DMS 273 (cell line): Measurements from ENCODE around the gene TLX2.

ENCODE experiments used
- DNase-seq: peaks from one replicate; lab custom pipeline; 2025; ENCODE audit not compliant: unreplicated experiment; lab: John Stamatoyannopoulos, UW

TLX2 gene

DNA sequence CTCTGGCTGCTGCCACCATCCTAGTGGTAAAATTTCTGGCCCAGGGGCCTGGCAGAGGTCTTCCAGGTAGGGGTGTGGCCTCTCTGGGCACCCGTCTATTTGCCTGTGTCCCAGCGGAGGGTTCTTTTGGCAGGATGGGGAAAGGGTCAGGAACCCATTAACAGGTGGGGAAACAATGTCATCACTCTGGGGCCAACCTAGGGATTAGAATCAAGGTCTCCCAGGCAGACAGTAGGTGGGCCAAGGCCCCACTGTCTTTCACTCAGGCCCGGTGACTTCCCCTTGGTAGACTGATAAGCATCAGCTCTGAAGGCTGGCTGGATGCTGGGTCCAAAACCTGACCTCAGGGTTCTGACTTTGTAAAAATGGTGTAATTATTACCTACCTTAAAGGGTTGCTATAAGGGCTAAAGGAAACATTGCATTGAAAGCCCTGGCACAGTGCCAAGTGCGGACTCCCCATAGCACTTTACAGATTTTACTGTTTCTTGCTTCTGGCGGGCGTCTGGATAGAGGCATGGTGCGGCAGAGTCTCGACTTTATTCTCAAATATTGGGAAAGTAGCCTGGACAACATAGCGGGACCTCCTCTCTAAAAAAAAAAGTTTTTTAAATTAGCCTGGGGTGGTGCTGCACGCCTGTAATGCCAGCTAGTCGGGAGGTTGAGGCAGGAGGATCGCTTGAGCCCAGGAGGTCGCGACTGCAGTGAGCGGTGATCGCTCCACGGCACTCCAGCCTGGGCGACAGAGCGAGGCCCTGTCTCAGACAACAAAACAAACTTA, 17.1 kb upstream of the TLX2 start:
- peak; percentile 16 for DNase-seq

DNA sequence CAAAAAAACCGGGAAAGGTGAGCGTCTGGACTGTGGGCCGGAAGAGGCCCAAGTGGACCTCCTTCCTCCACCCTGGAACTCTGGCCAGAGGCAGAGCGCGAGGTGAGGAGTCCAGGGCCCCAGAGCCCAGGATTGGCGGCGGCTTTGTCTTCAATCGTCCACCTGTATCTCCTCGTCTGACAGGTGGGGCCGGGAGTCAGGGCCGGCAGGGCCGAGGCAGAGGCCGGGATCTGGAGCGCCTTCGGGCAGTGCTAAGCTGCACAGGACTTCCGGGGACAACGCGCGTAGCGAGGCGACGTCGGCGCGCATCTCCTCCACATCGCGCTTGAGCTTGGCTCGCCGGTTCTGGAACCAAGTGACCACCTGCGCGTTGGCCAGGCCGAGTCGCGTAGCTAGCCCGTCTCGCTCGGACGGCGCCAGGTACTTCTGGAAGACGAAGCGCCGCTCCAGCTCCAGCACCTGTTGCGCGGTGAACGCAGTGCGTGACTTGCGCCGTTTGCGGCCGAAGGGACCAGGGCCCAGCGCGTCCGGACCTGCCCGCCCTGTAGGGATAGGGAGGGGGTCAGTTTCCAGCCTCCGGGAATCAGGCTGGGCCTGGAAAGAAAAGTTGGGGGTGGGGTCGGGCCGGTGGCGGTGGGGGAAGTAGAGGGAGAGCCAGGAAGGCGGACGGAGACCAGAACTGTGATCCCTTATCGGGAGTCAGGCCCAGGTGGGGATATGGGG, 16.3 kb upstream of the TLX2 start:
- DNase-seq: peak; percentile 47

DNA sequence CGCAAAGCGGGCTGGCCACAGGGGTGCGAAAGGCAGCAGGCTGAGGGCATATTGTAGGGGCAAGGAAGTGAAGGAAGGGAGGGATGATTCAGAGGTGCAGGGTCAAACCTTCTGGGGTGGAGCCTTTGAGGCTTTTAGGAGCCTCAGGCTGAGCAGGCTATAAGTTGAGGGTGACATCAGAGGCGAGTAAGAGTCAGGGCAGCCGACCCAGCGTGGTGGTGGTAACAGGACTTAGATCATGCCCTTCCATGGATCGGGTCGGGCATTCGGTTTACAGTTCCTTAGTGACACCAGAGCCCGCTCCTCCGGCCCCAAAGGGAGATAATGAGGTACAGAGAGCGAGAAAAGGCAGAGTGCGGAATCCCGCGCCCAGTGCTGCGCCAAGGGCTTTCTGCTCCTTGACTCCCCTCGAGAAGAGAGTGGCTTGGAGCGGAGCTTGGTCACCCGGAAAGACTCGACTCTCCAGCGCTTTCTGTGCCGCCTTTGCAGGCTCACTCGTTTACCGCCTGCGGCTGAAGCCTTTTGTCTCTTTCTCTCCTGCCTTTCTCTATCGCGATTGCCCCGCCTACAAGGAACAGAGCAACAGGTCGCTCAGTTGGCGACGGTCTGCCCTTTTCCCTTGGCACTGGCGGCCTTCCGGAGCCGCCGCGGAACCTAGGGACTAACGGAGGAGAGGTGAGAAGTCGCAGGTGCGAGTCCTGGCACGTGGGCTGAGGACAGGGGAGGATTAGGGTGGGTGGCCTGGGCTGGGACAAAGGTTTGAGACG, 15.6 kb upstream of the TLX2 start:
- peak; percentile 74 for DNase-seq

DNA sequence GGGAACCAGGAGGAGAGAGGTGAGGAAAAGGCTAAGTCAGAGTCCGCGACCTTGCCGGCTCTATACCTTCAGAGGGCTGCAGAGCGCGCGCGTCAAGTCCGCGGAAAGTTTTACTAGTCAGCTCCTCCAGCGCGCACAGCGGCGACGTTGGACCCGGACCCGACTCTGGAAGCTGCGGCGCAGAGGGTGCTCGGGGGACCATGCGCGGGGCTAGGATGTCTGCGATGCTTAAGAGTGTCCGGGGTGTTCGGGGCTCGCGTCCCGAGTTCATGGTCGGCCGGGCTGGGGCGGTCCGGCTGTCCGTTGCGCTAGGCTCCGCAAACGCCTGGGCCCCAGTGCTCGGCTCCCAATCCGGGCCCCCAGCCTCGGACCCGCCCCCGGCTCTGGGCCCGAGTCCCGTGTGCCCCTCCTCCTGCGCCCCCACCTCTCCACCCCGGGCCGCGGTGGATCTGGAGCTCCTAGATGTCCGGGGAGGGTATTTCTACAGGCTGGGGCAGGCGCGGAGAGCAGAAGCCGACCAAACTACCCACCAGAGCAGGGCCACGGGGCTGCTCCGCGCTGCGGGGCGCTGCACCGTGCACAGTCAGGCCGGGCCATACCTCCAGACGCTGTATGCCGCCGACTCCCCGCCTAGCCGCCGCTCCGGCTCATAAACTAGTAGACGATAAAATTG, 14.8 kb upstream of the TLX2 start, which contains the start of gene LBX2:
Gene LBX2 (minus strand): TSS at position 337 of the 673 bp plus-strand sequence. CDS start 66 bp downstream, at position 271.
- DNase-seq: peak; percentile 50

DNA sequence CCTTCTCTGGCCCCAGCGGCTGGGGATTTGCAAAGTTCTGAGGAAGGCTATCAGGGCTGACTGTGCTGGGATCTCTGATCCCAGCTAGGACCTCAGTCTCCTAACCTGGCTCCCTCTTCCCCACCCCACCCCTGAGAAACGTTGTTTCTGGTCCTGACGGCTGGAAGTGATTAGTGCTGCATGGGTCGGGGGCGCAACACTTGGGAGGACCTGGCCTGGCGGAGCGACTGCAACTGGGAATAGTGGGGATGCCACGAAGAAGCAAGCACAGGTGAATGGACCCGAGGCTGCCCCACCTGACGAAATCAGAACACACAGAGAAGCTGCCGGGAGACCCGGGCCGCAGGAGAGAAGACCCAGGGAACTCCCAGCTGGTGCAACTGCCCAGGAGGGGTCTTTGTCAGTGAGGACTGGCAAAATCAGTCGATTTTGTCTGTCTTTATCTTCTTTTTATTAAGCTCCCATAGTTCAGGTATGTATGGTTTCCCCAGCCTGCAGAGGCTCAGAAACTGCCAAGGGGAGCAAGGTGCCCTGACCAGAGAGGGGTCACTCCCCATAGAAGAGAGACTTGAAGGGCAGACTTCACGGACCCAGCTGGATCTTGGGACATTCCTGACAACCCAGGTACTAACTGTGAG, 14.2 kb upstream of the TLX2 start:
- DNase-seq: no peak

DNA sequence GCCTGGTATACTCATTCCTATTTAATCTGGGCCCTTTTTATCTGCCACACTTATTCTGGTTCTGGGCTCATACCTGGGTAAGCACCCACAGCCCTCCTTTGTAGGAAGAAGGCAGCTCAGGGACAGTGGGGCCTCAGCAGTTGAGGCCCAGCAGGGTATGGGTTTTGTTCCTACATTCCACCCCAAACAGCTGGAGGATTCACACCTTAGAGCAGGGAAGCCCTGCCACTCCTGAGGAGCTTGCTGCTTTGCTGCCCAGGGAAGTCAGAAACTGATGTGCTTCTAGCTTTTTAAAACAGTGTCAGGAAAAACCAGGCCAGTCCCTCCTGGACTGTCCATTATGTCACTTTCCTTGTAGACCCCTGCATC, 13.7 kb upstream of the TLX2 start:
- DNase-seq: no peak

DNA sequence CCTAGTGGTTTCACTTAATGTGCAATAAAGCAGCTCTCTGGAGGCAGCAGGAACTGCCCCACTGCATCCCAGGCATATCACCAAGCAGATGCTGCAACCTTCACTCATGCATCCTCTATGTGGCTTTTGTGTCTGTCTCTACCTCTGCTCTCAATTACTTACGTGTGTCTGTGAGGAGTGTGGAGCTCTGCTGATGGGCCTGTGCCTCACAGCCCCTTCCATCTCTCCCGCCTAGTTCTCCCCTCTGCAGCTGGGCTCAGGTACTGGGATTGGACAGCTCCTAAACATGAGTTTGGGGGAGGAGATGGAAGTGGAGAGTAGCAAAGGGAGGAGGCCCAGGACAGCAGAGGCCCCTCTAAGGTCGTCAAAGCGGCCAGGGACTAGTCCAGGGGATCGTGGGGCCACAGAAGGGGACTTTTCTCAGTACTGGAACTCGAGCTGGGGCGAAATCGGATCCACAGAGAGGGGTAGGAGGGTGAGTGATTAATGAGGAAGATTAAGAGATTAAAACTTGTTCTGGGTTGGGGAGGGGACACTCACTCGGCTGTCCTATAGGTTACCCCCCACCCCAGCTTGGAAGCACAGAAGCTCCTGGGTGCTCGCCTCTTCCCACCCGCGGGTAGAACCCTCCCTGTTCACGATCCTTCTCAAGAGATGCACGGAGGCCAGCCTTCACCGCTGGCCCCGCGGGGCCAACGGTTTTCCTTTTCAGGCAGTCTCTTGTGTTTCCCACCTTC, 12.7 kb upstream of the TLX2 start:
- DNase-seq: no peak

DNA sequence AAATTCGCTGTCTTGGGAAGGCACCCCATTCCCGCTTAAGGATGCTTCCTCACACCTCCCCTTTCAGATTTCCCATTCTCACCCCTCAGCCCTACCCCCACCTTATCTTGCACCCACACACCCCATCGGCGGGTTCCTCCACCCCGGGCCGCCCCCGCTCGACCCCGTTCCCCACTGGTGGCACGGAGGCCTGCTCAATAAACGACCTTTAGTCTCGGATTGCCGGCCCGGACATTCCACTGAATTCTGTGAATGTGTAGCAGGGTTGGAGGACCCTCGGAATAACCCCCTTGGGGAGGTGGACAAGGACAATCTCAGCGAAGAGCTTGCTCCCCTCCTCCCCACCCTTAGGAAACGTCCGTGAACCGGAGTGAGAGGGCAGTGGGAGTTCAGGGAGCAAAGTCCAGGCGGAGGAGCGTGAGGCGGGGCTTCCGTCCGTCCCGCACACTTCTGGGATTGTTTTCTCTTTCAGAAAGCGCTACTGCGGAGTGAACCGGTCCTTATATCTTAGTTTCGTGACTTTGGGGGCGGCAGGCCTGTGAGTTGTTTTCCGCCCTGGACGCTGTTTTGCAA, 12.0 kb upstream of the TLX2 start:
- DNase-seq: no peak

DNA sequence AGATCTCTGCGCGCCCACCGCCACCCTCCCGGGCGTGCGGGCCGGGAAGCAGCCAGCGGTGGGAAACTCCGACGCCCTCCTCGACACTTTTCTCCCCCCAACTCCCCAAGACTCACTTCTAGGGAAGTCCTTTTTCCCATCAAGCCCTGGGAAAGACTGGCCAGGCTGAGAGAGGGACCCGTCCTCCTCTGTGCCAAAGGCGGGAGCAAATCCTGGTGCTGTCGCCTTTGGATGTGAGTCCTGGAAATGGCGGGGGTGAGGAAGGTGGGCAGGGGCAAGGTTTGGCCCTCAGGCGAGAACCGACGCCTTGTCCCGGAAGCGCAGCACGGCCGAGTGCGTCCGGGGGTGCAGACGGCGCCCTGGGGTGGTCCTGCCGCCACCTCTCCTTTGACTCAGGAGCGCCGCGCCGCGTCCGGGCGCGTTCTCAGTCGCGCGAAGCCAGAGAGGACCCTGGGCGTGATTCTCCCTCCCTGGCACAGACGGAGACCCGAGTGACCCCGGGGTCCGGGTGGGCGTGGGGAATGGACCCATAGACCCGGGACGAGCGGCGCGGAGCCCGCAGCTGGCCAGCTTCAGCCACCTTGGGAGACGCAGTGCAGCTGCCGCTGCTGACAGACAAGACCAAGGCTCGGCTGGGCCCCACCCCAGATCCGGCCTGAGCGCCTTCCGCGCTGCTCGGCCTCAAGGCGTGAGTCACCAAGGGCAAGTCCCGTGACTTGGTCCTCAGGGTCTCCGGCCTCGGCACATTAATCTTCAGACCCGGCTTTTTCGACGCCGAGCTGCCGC, 11.3 kb upstream of the TLX2 start:
- DNase-seq: peak; percentile 51

DNA sequence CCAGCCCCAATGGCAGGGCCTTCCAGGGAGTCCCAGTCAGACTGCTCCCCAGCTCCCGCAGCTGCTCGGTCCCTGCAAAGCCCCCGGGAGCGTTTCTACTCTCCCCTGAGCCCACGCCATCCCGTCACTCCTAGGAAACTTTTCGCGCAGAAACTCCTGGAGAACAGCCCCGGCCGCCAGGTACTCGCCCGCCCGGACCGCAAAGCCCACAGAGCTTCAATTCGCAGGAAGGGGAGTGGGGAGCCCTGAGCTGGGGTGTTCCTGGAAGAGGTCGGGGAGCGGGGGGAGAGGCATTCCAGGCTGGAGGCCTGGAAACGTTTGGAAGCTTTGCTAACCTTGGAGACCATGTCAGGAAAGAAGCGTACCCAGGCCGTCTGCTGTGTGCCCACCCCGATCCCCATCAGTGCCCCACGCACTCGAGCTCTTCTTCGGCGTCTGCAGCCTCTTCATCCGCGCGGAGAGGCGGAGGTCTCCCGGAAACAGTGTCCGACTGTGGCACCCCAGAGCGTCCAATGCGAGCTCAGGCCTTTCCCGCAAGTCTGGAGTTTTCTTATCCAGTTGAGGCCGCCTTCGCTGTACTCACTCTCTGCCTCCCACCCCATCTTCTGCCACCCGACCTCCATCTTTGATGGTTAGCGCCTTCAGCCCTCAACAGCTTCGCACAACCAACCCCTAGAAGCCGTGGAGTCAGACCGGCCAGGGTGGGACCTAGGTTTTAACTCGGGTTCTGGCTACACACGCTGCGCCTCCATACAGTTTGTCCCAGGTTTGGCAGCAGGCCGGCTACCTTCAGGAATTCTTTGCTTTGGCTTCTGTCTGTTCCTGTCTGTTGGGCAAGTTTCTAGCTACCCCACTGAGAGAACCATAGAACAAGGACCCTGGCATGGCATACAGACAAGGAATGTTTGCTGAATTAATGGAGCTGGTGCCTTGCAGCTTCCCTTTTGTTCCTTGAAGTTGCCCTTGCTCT, 10.5 kb upstream of the TLX2 start:
- no peak for DNase-seq

DNA sequence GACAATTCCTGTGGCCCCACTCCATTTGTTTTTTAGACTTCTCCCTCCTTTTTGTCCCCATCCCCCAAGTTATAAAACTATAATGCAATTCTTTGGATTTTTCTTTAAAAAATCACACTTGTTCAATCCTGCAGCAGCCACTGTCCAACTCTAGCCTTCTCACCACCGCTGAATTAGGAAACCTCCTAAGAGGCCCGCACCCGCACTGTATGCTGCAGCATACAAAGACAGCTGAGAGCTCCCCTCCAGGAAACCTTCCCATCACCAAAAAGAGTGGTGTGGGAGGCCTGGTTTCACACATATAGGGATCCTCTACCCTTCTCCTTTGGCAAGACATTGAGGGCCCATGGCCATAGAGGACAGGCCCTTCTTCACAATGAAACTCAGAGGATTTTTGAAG, 9.7 kb upstream of the TLX2 start:
- DNase-seq: no peak

DNA sequence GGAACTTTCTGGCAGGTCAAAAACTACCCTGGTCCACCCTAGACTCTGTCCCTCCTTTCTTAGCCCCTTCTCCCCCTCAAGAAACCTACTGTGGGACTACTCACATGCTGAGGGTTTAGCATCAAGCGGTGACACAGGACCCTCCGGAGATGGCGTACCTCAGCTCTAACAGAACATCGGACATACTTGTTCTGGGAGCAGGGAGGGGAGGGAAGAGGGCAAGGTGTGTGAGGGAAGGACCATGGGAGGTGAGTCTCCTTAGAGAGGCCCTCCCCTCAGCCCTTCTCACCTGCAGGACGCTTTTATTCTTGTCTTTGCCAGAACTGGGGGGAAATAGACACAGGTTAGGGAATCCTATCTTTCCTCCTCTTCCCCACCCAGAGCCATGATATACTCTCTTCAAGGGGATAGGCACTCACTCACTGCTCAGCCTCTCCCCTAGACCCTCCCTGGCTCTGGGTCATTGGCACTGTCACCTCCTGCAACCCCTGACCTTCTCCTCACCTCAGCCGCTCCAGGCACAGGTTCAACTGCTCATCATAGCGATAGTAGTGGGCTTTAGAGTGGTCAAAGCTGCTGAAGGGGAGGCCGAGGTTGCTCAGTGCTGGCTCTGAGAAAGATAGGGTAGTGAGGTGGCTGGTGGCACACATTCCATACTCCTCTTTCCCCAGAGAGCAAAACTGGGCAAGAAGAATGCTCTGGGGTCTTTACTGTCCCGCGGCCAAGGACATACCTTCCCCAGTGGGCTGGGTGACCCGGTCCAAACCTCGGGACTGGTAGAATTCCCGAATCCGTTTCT, 8.6 kb upstream of the TLX2 start:
- no peak for DNase-seq

DNA sequence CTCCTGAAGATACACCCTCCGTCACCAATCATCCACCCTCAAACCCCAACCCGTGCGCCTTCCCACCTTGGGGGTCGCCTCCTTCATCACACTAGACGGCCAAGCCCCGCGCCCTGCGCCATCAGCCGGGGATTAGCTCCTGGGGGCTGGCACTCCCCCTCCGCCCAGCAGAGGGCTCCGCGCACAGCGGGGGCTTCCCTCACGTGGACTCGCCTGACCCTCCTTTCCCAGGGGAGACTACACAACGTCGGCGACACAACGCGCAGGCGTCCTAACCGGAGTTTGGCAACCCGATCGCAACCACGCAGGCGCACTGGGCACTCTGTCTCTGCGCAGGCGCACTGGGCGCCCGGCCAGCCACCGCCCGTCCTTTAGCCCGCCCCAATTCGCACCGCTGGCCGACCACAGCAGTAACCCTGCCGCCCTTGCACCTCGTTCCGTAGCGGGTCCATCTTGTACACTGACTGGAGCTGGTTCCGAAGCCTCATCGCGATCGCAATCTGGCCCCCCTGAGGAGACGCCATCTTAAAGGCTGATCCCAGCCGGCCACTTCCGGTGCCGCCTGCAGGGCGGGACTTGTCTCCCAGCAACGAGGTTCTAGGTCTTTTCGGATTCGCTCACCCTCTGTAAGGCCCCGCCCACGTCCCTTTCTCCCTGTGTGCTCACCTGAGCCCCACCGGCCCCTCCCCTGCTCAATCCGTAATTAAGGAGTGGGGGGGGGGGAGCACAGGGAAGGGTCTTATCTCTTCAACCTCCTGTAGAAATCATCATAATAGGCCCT, 6.9 kb upstream of the TLX2 start, which contains the start of gene PCGF1:
Gene PCGF1 (minus strand): TSS at position 551 of the 781 bp plus-strand sequence. CDS start 27 bp downstream, at position 524.
- DNase-seq: peak; percentile 99

DNA sequence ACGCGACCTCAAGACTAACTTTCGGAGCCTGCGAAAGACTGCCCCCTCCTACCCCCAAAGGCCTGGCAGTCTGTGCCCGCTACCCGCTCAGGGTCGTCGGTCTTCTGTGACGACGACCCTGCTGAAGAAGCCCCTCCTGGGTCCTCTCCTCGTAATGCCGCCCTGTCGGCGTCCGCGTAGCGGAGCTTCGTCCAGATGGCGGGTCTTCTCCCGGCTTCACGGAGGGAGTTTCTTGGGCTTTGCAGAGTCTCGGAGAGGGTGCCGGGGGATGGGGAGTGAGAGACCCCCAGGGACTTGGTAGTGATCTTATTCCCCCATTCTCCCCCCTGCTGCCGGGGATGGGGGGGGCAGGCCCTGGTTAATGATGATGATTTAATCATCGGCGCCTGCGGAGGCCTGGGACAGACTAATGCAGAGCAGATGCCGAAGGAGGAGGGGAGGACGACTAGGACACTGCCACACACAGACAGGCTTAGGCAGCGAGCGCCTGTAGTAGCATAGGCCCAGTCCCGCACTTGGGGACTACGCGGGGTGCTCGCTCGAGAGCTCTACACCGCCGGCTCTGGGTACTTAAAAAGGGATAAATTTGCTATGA, 6.2 kb upstream of the TLX2 start:
- DNase-seq: peak; percentile 83

DNA sequence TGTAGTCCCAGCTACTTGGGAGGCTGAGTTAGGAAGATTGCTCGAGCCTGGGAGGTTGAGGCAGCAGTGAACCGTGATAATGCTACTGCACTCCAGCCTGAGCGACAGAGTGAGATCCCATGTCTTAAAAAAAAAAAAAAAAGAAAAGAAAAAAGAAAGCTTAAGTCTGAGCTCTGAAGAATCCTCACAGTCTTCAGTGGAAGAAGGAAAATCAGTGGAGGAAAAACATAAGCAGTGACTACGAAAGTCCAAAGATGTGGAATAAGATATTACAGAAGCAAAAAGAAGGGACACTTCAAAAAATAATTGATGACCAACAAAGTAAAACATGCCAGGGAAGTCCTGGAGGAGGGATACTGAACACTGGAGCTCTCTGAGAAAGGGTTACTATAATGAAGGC, 4.0 kb upstream of the TLX2 start:
- DNase-seq: no peak
